HepG2 (cell line): ENCODE data around the gene YWHAE. TPM values are rescaled to one million over a fixed set of nuclear protein-coding genes. Genes with fewer than 3 reads are reported as not detected.

Source experiments
- CBFB ChIP-seq: sonication (generic); formaldehyde crosslinking; IDR thresholded peaks from 2 replicates; pipeline ENCODE4 v1.4.0; 2020; ENCODE audit warnings: missing genetic modification reagents
- CBX5 ChIP-seq: sonication (generic); formaldehyde crosslinking; IDR thresholded peaks from 2 replicates; pipeline ENCODE4 v1.4.0; 2020; ENCODE audit warnings: missing genetic modification reagents, borderline replicate concordance
- CENPT ChIP-seq: sonication (generic); formaldehyde crosslinking; IDR thresholded peaks from 2 replicates; pipeline ENCODE4 v1.8.0; 2022; ENCODE audit warnings: low read depth, mild to moderate bottlenecking, moderate library complexity, missing genetic modification reagents
- CREBL2 ChIP-seq: sonication (generic); formaldehyde crosslinking; IDR thresholded peaks from 2 replicates; pipeline ENCODE4 v1.8.1; 2023; ENCODE audit warnings: missing genetic modification reagents, mild to moderate bottlenecking, borderline replicate concordance
- FOXA1 ChIP-seq, 2 experiments: fragments of 450-650 bp in 1 of 2; sonication (generic) in 1 of 2; formaldehyde crosslinking in 1 of 2; IDR thresholded peaks; 2 replicates each; pipeline versions ENCODE4 v1.4.0 to v1.6.1; 2016 to 2020; ENCODE audit warnings: missing genetic modification reagents in 1 of 2
- MAF1 ChIP-seq: sonication (generic); formaldehyde crosslinking; IDR thresholded peaks from 2 replicates; pipeline ENCODE4 v1.5.0; 2020; ENCODE audit warnings: missing genetic modification reagents, borderline replicate concordance
- MIER3 ChIP-seq: IDR thresholded peaks from 2 replicates; pipeline ENCODE4 v1.6.1; 2016; ENCODE audit warnings: missing compliant biosample characterization, borderline replicate concordance
- NFE2L1 ChIP-seq: sonication (generic); formaldehyde crosslinking; IDR thresholded peaks from 2 replicates; pipeline ENCODE4 v1.4.0; 2020; ENCODE audit warnings: missing genetic modification reagents, mild to moderate bottlenecking, borderline replicate concordance
- NFRKB ChIP-seq: fragments of 450-650 bp; IDR thresholded peaks from 2 replicates; pipeline ENCODE4 v1.6.1; 2017
- PATZ1 ChIP-seq: sonication (generic); formaldehyde crosslinking; IDR thresholded peaks from 2 replicates; pipeline ENCODE4 v1.4.0; 2020; ENCODE audit warnings: missing genetic modification reagents
- PHB2 ChIP-seq: fragments of 450-650 bp; IDR thresholded peaks from 2 replicates; pipeline ENCODE4 v1.6.1; 2018; ENCODE audit not compliant: partially characterized antibody
- RFXAP ChIP-seq: sonication (generic); formaldehyde crosslinking; IDR thresholded peaks from 2 replicates; pipeline ENCODE4 v1.4.0; 2020; ENCODE audit warnings: missing genetic modification reagents, borderline replicate concordance
- SAFB2 ChIP-seq: sonication (generic); formaldehyde crosslinking; IDR thresholded peaks from 2 replicates; pipeline ENCODE4 v1.5.1; 2020; ENCODE audit warnings: missing genetic modification reagents, low read depth, mild to moderate bottlenecking, borderline replicate concordance
- SMARCC2 ChIP-seq: fragments of 450-650 bp; IDR thresholded peaks from 2 replicates; pipeline ENCODE4 v1.6.1; 2017; ENCODE audit warnings: antibody characterized with exemption, mild to moderate bottlenecking
- SMARCE1 ChIP-seq: fragments of 450-650 bp; IDR thresholded peaks from 2 replicates; pipeline ENCODE4 v1.6.1; 2017; ENCODE audit warnings: borderline replicate concordance
- ZFX ChIP-seq: sonication (generic); formaldehyde crosslinking; IDR thresholded peaks from 2 replicates; pipeline ENCODE4 v1.4.0; 2020; ENCODE audit warnings: mild to moderate bottlenecking, low read depth, missing genetic modification reagents, moderate library complexity
- ZNF275 ChIP-seq: sonication (generic); formaldehyde crosslinking; IDR thresholded peaks from 2 replicates; pipeline ENCODE4 v1.8.0; 2022; ENCODE audit warnings: missing genetic modification reagents, mild to moderate bottlenecking, inconsistent platforms, borderline replicate concordance
- ZNF333 ChIP-seq: sonication (generic); formaldehyde crosslinking; IDR thresholded peaks from 2 replicates; pipeline ENCODE4 v1.4.0; 2020; ENCODE audit warnings: mild to moderate bottlenecking, missing genetic modification reagents, borderline replicate concordance
- ZNF335 ChIP-seq: sonication (generic); formaldehyde crosslinking; IDR thresholded peaks from 2 replicates; pipeline ENCODE4 v1.4.0; 2020; ENCODE audit warnings: missing genetic modification reagents
- ZNF34 ChIP-seq: sonication (generic); formaldehyde crosslinking; IDR thresholded peaks from 2 replicates; pipeline ENCODE4 v1.4.0; 2020; ENCODE audit warnings: mild to moderate bottlenecking, missing genetic modification reagents, borderline replicate concordance
- ZNF543 ChIP-seq: sonication (generic); formaldehyde crosslinking; IDR thresholded peaks from 2 replicates; pipeline ENCODE4 v1.4.0; 2020; ENCODE audit warnings: mild to moderate bottlenecking, missing genetic modification reagents
- ZNF790 ChIP-seq: sonication (generic); formaldehyde crosslinking; IDR thresholded peaks from 2 replicates; pipeline ENCODE4 v1.8.0; 2022; ENCODE audit warnings: missing genetic modification reagents, mild to moderate bottlenecking, borderline replicate concordance
- ZSCAN21 ChIP-seq: sonication (generic); formaldehyde crosslinking; IDR thresholded peaks from 2 replicates; pipeline ENCODE4 v1.8.0; 2022; ENCODE audit warnings: mild to moderate bottlenecking, missing genetic modification reagents, moderate library complexity, borderline replicate concordance
- polyA plus RNA-seq, 8 experiments: library from polyadenylated mRNA; depleted of rRNA in 3 of 8; stranded (reverse) in 7 of 8; unstranded in 1 of 8; fragments of >200 nt; fragmentation: Illumina TruSeq in 4 of 8; extraction: Trizol in 4 of 8; gene quantifications; 2 replicates each; pipeline versions ENCODE4 v1.2.1 to v1.2.3, GENCODE V29; 2011 to 2016; ENCODE audit warnings: low read depth in 4 of 8, missing spikeins in 1 of 8, mixed read lengths in 1 of 8; ENCODE audit not compliant: insufficient read depth in 1 of 8
- total RNA-seq, 5 experiments: library from RNA; depleted of rRNA; stranded (reverse); fragments of >200 nt; fragmentation: Illumina TruSeq; extraction: Trizol; gene quantifications; 2 replicates each; pipeline ENCODE4 v1.2.3, GENCODE V29; 2016; ENCODE audit warnings: low read depth in 1 of 5

Gene YWHAE
- total and polyA plus RNA-seq, 2 of the 13 experiments (the other 11 are each of a cell fraction or from before 2014, with no cell fraction given), result 256 to 335 TPM

GRCh38 chr17:1399679-1400512, at the start of gene YWHAE (continued):
- TF ChIP-seq CBFB, result peak; percentile 64; the same call in 1 of the 2 replicates
- TF ChIP-seq SMARCE1, result no peak
- TF ChIP-seq RFXAP (CRISPR knock-in tag), result no peak
- no peak for TF ChIP-seq CBX5 (CRISPR knock-in tag)
- TF ChIP-seq ZNF543, result peak; percentile 81; the same call in 1 of the 2 replicates
- TF ChIP-seq SMARCC2, result no peak
- TF ChIP-seq ZSCAN21 (CRISPR knock-in tag), result peak; percentile 72; the same call in 1 of the 2 replicates
- no peak for TF ChIP-seq ZNF333 (CRISPR knock-in tag)
- no peak for TF ChIP-seq CENPT (CRISPR knock-in tag)
- TF ChIP-seq ZFX (CRISPR knock-in tag), result peak; percentile 85
- TF ChIP-seq ZNF790 (CRISPR knock-in tag), result no peak; the same call in 1 of the 2 replicates
- TF ChIP-seq CREBL2, result no peak
- TF ChIP-seq PHB2, result no peak
- TF ChIP-seq FOXA1 (IDR thresholded peaks at IDR 0.05), result no peak
- no peak for TF ChIP-seq FOXA1 (CRISPR knock-in tag; IDR thresholded peaks at IDR 0.05)
- TF ChIP-seq MIER3, result no peak
- TF ChIP-seq SAFB2 (CRISPR knock-in tag), result peak; percentile 90; the same call in 1 of the 2 replicates
- TF ChIP-seq NFRKB, result peak; percentile 95
- peak; percentile 76; the same call in 1 of the 2 replicates for TF ChIP-seq ZNF275 (CRISPR knock-in tag)
- TF ChIP-seq MAF1, result no peak
- TF ChIP-seq ZNF335 (CRISPR knock-in tag), result no peak
- peak; percentile 85; the same call in 1 of the 2 replicates for TF ChIP-seq ZNF34 (CRISPR knock-in tag)
- TF ChIP-seq NFE2L1, result peak; percentile 73; the same call in 1 of the 2 replicates
- peak; percentile 77 for TF ChIP-seq PATZ1 (CRISPR knock-in tag)
